COR-L47 (cell line): ENCODE results near the gene BIRC7.

Experiments
- DNase-seq: peaks from one replicate; lab custom pipeline; 2025; lab: John Stamatoyannopoulos, UW

The BIRC7 gene

GRCh38 chr20:63235399-63235983, at the start of gene BIRC7:
Gene BIRC7 (plus strand): TSS chr20:63235905. CDS start chr20:63236097, 192 bp downstream.
- no peak for DNase-seq

GRCh38 chr20:63186084-63186483, 49.6 kb upstream of the BIRC7 start:
- DNase-seq = no peak

GRCh38 chr20:63186528-63187316, 49.0 kb upstream of the BIRC7 start:
- no peak for DNase-seq

- no peak for DNase-seq
These were observed 48.2 kb upstream of the BIRC7 start for GRCh38 chr20:63187338-63188158.

- no peak for DNase-seq
These were observed 47.6 kb upstream of the BIRC7 start for GRCh38 chr20:63188159-63188442.

- no peak for DNase-seq
These were observed 46.9 kb upstream of the BIRC7 start for GRCh38 chr20:63188641-63189321.

GRCh38 chr20:63189322-63189642, 46.4 kb upstream of the BIRC7 start:
- DNase-seq = no peak

- no peak for DNase-seq
These were observed 45.7 kb upstream of the BIRC7 start for GRCh38 chr20:63189846-63190559.

- DNase-seq = no peak
These were observed 44.9 kb upstream of the BIRC7 start for GRCh38 chr20:63190828-63191227.

GRCh38 chr20:63191400-63191799, 44.3 kb upstream of the BIRC7 start:
- DNase-seq = peak; percentile 99

GRCh38 chr20:63192721-63193120, 43.0 kb upstream of the BIRC7 start:
- no peak for DNase-seq

GRCh38 chr20:63194007-63194796, 41.5 kb upstream of the BIRC7 start:
- DNase-seq = no peak

GRCh38 chr20:63194797-63195173, 40.9 kb upstream of the BIRC7 start:
- DNase-seq = no peak

GRCh38 chr20:63196768-63197470, 38.8 kb upstream of the BIRC7 start:
- DNase-seq = no peak

GRCh38 chr20:63198606-63199005, 37.1 kb upstream of the BIRC7 start:
- no peak for DNase-seq

- DNase-seq = no peak
These were observed 33.7 kb upstream of the BIRC7 start for GRCh38 chr20:63202021-63202420.

- no peak for DNase-seq
These were observed 32.7 kb upstream of the BIRC7 start for GRCh38 chr20:63202811-63203526.

- DNase-seq = no peak
These were observed 31.3 kb upstream of the BIRC7 start for GRCh38 chr20:63204362-63204761.

GRCh38 chr20:63205896-63206295, 29.8 kb upstream of the BIRC7 start:
- no peak for DNase-seq

GRCh38 chr20:63206878-63207277, 28.8 kb upstream of the BIRC7 start:
- DNase-seq = no peak
